ENCODE results near the gene ELL. TPM values are rescaled to one million over a fixed set of nuclear protein-coding genes. Genes with fewer than 3 reads are reported as not detected.

ELL gene
- total RNA-seq, 1 donor from 2014 or later: 11.6 TPM

DNA sequence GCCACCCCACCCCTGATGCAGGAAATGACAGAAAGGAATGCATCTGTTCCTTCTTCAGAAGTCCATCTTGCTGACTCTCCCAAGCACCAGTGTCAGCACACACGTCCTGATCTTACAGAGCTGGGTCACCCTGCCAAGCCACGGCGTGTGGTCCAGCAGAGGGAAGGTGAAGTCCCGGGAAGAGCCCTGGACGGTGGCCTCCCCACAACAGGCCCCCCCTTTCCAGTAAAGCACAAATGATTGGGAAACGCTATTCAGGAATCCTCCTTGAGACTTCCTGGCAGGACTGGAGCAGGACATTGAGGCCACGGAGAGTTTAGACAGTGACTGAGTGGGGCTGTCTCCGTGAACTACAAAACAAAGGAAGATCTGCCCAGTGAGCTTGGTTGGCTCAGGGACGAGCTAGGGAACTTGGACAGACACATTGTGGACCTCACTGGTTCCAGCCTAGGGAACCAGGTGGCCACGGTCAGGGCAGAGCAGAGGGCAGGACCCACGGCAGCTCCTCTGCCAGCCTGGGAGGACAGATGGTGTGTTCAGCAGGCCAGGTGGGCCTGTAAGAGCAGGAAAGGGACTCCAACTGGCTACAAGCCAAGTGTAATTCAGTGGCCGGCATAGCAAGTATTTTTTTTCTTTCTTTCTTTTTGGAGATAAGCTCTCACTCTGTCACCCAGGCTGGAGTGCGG, 41.7 kb downstream of the ELL start:
- Mint-ChIP-seq H3K27me3 (ENCODE audit: unreplicated experiment) (peaks cover 26% of the 10 kb centered on the region), H3K9me3 (ENCODE audit: unreplicated experiment) (peaks cover 22% of the 10 kb centered on the region), H3K36me3 (ENCODE audit: unreplicated experiment) (peaks cover 11% of the 10 kb centered on the region), H3K27ac (ENCODE audit: unreplicated experiment) (peak overlapping the region; percentile 82), H3K4me3 (ENCODE audit: unreplicated experiment) (peak overlapping the region; percentile 46), H3K4me1 (ENCODE audit: low read depth, unreplicated experiment) (peaks cover 41% of the 10 kb centered on the region)
- TF ChIP-seq CTCF (IDR thresholded peaks at IDR 0.05; ENCODE audit: partially characterized antibody, unreplicated experiment): no peak
- no peak for DNase-seq

GRCh38 chr19:18478545-18479311, 43.1 kb downstream of the ELL start:
- DNase-seq: no peak
- H3K9me3 Mint-ChIP-seq (ENCODE audit: unreplicated experiment): peaks cover 20% of the 10 kb centered on the region
- H3K27me3 Mint-ChIP-seq (ENCODE audit: unreplicated experiment): peaks cover 24% of the 10 kb centered on the region
- peaks cover 41% of the 10 kb centered on the region for H3K4me1 Mint-ChIP-seq (ENCODE audit: low read depth, unreplicated experiment)
- TF ChIP-seq CTCF (IDR thresholded peaks at IDR 0.05; ENCODE audit: partially characterized antibody, unreplicated experiment): no peak
- peak overlapping the region; percentile 64 for H3K27ac Mint-ChIP-seq (ENCODE audit: unreplicated experiment)
- H3K36me3 Mint-ChIP-seq (ENCODE audit: unreplicated experiment): peaks cover 11% of the 10 kb centered on the region
- peak overlapping the region; percentile 38 for H3K4me3 Mint-ChIP-seq (ENCODE audit: unreplicated experiment)

- peaks cover 11% of the 10 kb centered on the region for H3K36me3 Mint-ChIP-seq (ENCODE audit: unreplicated experiment)
- H3K9me3 Mint-ChIP-seq (ENCODE audit: unreplicated experiment): peaks cover 20% of the 10 kb centered on the region
- no peak for TF ChIP-seq CTCF (IDR thresholded peaks at IDR 0.05; ENCODE audit: partially characterized antibody, unreplicated experiment)
- DNase-seq: peak; percentile 74
- H3K4me1 Mint-ChIP-seq (ENCODE audit: low read depth, unreplicated experiment): peaks cover 35% of the 10 kb centered on the region
- peak overlapping the region; percentile 93 for H3K27ac Mint-ChIP-seq (ENCODE audit: unreplicated experiment)
- peaks cover 23% of the 10 kb centered on the region for H3K27me3 Mint-ChIP-seq (ENCODE audit: unreplicated experiment)
- H3K4me3 Mint-ChIP-seq (ENCODE audit: unreplicated experiment): peak overlapping the region; percentile 65
Measured at GRCh38 chr19:18477974-18478373, 43.9 kb downstream of the ELL start.

GRCh38 chr19:18477042-18477779, 44.7 kb downstream of the ELL start:
- Mint-ChIP-seq H3K27ac (ENCODE audit: unreplicated experiment) (peak overlapping the region; percentile 93), H3K36me3 (ENCODE audit: unreplicated experiment) (peaks cover 11% of the 10 kb centered on the region), H3K4me3 (ENCODE audit: unreplicated experiment) (peak overlapping the region; percentile 65), H3K9me3 (ENCODE audit: unreplicated experiment) (peaks cover 20% of the 10 kb centered on the region), H3K4me1 (ENCODE audit: low read depth, unreplicated experiment) (peaks cover 32% of the 10 kb centered on the region), H3K27me3 (ENCODE audit: unreplicated experiment) (peaks cover 22% of the 10 kb centered on the region)
- DNase-seq: no peak
- peak; percentile 23 for TF ChIP-seq CTCF (IDR thresholded peaks at IDR 0.05; ENCODE audit: partially characterized antibody, unreplicated experiment)

Data from glutamatergic neuron (in vitro differentiated cells).